Measurements from ENCODE around the gene CDC7. TPM values are rescaled to one million over a fixed set of nuclear protein-coding genes. Genes with fewer than 3 reads are reported as not detected.

CDC7 gene
- polyA plus RNA-seq, 2 of the 4 experiments (the other 2 are of a cell fraction): 10.1 to 16.8 TPM

DNA sequence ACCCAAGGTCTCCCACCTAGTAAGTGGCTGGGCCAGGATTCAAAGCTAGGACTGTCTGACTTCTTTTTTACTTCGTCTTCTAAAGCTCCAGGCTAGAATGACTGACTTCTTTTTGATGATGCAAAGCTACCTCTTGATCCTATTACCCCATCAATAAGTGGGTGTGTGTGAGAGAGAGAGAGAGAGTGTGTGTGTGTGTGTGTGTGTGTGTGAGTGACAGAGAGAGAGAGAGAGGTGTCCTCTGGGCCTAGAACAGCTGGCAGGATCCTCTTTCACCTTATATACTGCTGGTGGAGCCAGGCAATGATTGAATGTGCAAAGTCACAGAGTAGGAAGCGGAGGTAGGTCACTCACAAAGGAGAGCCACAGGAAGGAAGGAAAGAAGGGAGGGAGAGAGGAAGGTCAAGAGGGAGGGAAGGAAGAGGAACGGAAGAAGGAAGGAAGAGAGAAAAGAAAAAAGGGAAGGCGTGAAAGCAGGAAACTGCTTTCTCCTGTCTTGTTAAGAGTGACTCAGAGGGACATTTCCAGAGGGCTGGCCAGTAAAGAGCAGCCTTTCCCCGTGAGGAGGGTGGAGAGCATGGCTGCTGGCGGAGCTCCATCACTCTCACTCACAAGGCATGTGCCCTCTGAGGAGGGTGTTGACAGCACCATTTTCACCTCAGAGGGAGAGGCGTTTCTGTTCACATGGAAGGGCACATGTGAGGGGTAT, 68.9 kb downstream of the CDC7 start (continued):
- TF ChIP-seq, protein P1, sequence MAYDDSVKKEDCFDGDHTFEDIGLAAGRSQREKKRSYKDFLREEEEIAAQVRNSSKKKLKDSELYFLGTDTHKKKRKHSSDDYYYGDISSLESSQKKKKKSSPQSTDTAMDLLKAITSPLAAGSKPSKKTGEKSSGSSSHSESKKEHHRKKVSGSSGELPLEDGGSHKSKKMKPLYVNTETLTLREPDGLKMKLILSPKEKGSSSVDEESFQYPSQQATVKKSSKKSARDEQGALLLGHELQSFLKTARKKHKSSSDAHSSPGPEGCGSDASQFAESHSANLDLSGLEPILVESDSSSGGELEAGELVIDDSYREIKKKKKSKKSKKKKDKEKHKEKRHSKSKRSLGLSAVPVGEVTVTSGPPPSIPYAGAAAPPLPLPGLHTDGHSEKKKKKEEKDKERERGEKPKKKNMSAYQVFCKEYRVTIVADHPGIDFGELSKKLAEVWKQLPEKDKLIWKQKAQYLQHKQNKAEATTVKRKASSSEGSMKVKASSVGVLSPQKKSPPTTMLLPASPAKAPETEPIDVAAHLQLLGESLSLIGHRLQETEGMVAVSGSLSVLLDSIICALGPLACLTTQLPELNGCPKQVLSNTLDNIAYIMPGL (CRISPR knock-in tag; IDR thresholded peaks at IDR 0.05; ENCODE audit: borderline replicate concordance): no peak
- TF ChIP-seq PBX3 (IDR thresholded peaks at IDR 0.05) (no peak), ATOH8 (CRISPR knock-in tag; IDR thresholded peaks at IDR 0.05; ENCODE audit: low read depth) (no peak)

DNA sequence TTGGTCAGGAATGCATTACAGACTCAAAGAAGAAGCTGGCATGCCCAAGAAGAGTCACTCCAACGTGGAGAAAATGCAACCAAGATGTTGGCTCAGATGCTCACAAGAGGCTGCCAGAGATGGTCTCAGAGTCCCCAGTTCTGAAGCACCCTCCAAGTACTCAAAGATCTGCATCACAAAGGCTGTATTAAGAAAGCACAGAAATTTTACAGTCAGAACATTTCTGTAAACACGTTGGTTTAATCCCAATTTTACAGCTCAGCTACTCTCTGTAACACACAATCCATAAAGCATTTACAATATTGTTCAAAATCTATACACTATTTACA, 69.4 kb downstream of the CDC7 start:
- DNase-seq (ENCODE audit: low read depth in 1 of 2, low spot score in 1 of 2) (no peak), ATAC-seq (no peak), FAIRE-seq (no peak)
- Histone ChIP-seq H3K4me1 (peaks cover 13% of the 10 kb centered on the region), H3K9me3 (no peaks in the 10 kb centered on the region), H3K4me2 (peak overlapping the region; percentile 36), H3K27ac (peak overlapping the region in 1 of 2 experiments; percentile 57; a peak in 3 of 6 replicates), H3K4me3 (no peak overlapping the region)
- CTCF ChIA-PET: no interaction called here
- POLR2A ChIA-PET: no interaction called here
- WGBS (ENCODE audit: missing lambda C conversion rate): 36% methylated on average over 2 of the region's 2 CpGs
- TF ChIP-seq FOXS1 (CRISPR knock-in tag; IDR thresholded peaks at IDR 0.05) (no peak), CEBPB (IDR thresholded peaks at IDR 0.05) (no peak), ZFP36 (IDR thresholded peaks at IDR 0.05; ENCODE audit: borderline replicate concordance, partially characterized antibody) (no peak), ESRRA (IDR thresholded peaks at IDR 0.05; ENCODE audit: borderline replicate concordance, low read length) (no peak), ATOH8 (CRISPR knock-in tag; IDR thresholded peaks at IDR 0.05; ENCODE audit: low read depth) (no peak), RARB (CRISPR knock-in tag; IDR thresholded peaks at IDR 0.05) (no peak)

GRCh38 chr1:91572044-91572443, 71.4 kb downstream of the CDC7 start:
- H3K4me1 ChIP-seq: peaks cover 13% of the 10 kb centered on the region
- POLR2A ChIA-PET: no interaction called here
- no peak overlapping the region for H3K27ac ChIP-seq
- H3K4me2 ChIP-seq: no peak overlapping the region
- no peak for FAIRE-seq
- H3K4me3 ChIP-seq: no peak overlapping the region
- 96% methylated on average over 8 of the region's 10 CpGs for WGBS (ENCODE audit: missing lambda C conversion rate)
- TF ChIP-seq EP300 (IDR thresholded peaks at IDR 0.05): no peak
- CTCF ChIA-PET: no interaction called here
- no peak for ATAC-seq
- no peaks in the 10 kb centered on the region for H3K9me3 ChIP-seq
- DNase-seq (ENCODE audit: low read depth in 1 of 2, low spot score in 1 of 2): no peak

Other genes starting within 250 kb of the CDC7 start
- gene HFM1, start 96.0 kb upstream of the CDC7 start, polyA plus RNA-seq (2011; rRNA removed): 0.42 and 0.68 TPM in 2 replicates
- gene HFM1, start 96.0 kb upstream of the CDC7 start, polyA plus RNA-seq (2017; fragmentation: RNase III; extraction: RNeasy Plus Mini Kit Qiagen cat#74134 plus additional on column Dnase treatment): 0.04 to 0.08 TPM (median 0.07 TPM) in 3 replicates

All from A549 (cell line).